ENCODE results near the gene XRCC4. TPM values are rescaled to one million over a fixed set of nuclear protein-coding genes. Genes with fewer than 3 reads are reported as not detected.

XRCC4 gene
- total and polyA plus RNA-seq, 9 of the 15 experiments (the other 6 are each of a cell fraction or from before 2014, with no cell fraction given), result 13.6 to 61.6 (median 22.4) TPM

DNA sequence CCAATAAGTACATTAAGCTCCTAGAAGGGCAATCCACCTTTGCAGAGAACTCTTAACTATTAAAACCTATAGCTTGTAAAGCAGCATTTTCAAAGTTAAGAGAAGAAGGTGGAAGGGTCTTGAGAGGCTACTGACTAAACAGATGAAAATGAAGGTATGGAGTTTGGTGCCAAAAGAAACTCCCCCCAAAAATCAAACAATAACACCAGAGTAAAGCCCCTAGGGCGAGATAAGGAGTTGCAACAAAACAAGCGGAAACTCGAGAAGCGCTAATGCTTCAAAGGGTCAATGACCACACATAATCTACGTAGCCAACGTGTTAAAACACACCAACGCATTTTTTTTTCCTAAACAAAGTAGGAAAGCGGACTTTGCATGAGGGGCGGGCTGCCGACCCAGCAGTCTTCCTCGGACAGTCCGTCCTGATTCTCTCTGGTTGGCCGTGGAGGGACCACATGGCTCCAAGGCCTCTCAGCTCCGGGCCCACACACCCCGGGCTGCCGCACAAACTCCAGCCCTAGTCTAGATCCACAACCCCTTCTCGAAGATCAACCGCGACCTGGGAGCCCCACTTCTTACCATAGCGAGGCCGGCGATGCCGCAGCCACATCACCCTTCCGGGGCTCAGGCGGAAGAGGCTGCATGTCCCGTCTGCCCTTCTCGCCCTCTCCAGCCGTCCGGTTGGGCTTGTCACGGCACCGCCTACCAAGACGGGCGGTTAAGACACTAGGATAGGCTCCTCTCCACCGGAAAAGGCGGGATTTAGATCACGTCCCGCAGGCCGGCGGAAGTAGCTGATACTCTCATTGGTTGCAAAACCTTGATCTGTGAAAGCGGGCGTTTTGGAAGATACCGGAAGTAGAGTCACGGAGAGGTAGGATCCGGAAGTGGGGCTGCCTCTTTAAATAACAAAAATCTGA, at the start of gene XRCC4, which contains the start of gene TMEM167A (continued):
- no peak for TF ChIP-seq ZNF212 (CRISPR knock-in tag; IDR thresholded peaks at IDR 0.05)
- no peak for TF ChIP-seq MAFF (IDR thresholded peaks at IDR 0.05; ENCODE audit: low read length)
- no peak for TF ChIP-seq MTA2 (IDR thresholded peaks at IDR 0.05; ENCODE audit: low read depth)
- TF ChIP-seq XRCC3 (IDR thresholded peaks at IDR 0.05), result no peak
- TF ChIP-seq MCM3 (IDR thresholded peaks at IDR 0.05), result no peak
- no peak for TF ChIP-seq TGIF2 (CRISPR knock-in tag; IDR thresholded peaks at IDR 0.05)
- TF ChIP-seq E2F6 (IDR thresholded peaks at IDR 0.05; ENCODE audit: borderline replicate concordance in 1 of 2, extremely low read depth in 1 of 2, insufficient read depth in 1 of 2, insufficient read length in 1 of 2, low read depth in 1 of 2, low read length in 1 of 2, poor library complexity in 1 of 2, severe bottlenecking in 1 of 2), result no peak
- TF ChIP-seq PRPF4 (IDR thresholded peaks at IDR 0.05; ENCODE audit: insufficient read depth, low read depth, low read length, poor library complexity, severe bottlenecking), result no peak
- TF ChIP-seq, protein P1, sequence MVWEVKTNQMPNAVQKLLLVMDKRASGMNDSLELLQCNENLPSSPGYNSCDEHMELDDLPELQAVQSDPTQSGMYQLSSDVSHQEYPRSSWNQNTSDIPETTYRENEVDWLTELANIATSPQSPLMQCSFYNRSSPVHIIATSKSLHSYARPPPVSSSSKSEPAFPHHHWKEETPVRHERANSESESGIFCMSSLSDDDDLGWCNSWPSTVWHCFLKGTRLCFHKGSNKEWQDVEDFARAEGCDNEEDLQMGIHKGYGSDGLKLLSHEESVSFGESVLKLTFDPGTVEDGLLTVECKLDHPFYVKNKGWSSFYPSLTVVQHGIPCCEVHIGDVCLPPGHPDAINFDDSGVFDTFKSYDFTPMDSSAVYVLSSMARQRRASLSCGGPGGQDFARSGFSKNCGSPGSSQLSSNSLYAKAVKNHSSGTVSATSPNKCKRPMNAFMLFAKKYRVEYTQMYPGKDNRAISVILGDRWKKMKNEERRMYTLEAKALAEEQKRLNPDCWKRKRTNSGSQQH (CRISPR knock-in tag; IDR thresholded peaks at IDR 0.05), result no peak
- TF ChIP-seq ID3 (CRISPR knock-in tag; IDR thresholded peaks at IDR 0.05), result no peak
- TF ChIP-seq ID3 (tag; IDR thresholded peaks at IDR 0.05), result no peak
- no peak for TF ChIP-seq NCOA4 (IDR thresholded peaks at IDR 0.05; ENCODE audit: partially characterized antibody)
- no peak for TF ChIP-seq CEBPG (CRISPR knock-in tag; IDR thresholded peaks at IDR 0.05)
- 0 out of 4 replicates have a peak, but pooled peaks of 1 of the 2 experiments have one; percentile 17 for TF ChIP-seq CEBPG (tag; conservative IDR thresholded peaks at IDR 0.05 in 1 of 2, IDR thresholded peaks at IDR 0.05 in 1 of 2)
- TF ChIP-seq ESRRB (CRISPR knock-in tag; IDR thresholded peaks at IDR 0.05; ENCODE audit: borderline replicate concordance), result no peak
- TF ChIP-seq RBFOX2 (IDR thresholded peaks at IDR 0.05; ENCODE audit: low read depth, low read length), result peak; percentile 99
